Measurements from ENCODE around the gene COL4A5.
"Not testable (repeated sequence)": the region's sequence is repeated elsewhere in the genome, so short reads cannot be mapped to it uniquely, and the experiment has no call there.

The COL4A5 gene

GRCh38 chrX:108456971-108457477 lies 17.4 kb downstream of the COL4A5 start:
- no peak for DNase-seq (ENCODE audit: low spot score)

GRCh38 chrX:108464604-108465003 lies 25.0 kb downstream of the COL4A5 start:
- no peak for DNase-seq (ENCODE audit: low spot score)

DNA sequence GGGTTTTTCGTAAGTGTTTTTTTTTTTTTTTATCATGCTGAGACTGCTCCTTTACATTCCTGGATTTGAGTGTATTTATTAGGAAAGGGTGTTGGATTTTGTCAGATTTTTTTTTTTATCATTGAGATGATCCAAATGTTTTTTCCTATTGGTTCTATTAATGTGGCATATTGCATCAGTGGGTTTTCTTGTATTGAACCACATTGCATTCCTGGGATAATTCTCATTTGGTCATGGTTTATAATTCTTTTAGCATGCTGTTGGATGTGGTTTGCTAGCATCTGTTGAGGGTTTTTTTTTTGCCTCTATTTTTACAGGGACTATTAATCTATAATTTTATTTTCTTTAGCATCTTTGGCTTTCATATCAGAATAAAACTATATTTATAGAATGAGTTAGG lies 28.8 kb downstream of the COL4A5 start:
- DNase-seq (ENCODE audit: low spot score), result no peak

DNA sequence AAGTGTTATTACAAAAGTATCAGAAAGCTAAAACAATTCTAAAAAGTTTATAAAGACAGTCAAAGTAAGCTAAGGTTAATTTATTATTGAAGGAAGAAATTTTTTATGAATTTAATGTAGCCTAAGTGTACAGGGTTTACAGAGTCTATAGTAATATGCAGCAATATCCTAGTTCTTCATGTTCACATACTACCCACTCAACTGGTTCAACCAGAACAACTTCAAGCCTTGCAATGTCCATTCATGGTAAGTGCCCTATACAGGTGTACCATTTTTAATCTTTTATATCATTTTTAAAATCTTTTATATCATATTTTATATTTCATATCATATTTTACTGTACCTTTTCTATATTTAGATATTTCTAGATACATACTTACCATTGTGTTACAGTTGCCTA lies 34.3 kb downstream of the COL4A5 start:
- no peak for DNase-seq (ENCODE audit: low spot score)

DNA sequence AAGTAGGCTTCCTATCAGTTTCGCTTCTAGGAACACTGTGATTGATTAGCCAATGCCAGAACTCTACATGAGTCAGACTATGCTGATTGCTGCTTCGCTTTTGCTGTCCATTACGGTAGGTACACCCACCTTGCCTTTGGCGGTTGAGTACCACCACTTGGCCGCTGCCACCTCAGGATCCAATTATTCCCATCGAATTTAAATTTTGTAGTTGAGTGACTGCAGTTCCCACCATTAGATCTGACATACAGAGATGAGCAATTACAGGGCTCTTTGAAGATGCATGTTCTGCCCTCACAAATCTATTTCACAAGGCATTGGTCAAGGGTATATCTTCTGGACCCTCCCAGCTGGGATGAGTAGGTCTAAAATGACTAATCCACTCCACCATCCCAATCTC lies 41.9 kb downstream of the COL4A5 start:
- not testable (repeated sequence) for DNase-seq (ENCODE audit: low spot score)

- no peak for DNase-seq (ENCODE audit: low spot score)
Observed at GRCh38 chrX:108484251-108484650, 44.6 kb downstream of the COL4A5 start.

DNA sequence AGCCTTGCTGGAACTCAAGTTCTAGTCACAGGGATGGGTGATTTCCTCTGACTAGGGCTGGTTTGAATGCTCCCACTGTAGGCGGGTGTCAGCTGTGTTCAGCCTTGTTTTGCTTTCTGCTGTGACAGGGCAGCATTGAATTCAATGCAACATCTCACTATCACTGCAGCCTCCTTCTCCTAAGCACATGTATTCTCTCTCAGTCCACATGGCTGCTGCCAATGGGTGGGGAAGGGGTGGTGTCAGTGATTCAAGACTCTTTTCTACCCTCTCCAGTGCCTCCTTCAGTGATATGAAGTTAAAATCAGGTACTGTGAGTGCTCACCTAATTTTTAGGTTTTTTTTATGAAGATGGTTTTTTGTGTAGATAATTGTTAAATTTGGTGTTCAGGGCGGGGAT lies 46.3 kb downstream of the COL4A5 start:
- no peak for DNase-seq (ENCODE audit: low spot score)

- DNase-seq (ENCODE audit: low spot score), result no peak
Observed at GRCh38 chrX:108494406-108495090, 54.9 kb downstream of the COL4A5 start.

DNA sequence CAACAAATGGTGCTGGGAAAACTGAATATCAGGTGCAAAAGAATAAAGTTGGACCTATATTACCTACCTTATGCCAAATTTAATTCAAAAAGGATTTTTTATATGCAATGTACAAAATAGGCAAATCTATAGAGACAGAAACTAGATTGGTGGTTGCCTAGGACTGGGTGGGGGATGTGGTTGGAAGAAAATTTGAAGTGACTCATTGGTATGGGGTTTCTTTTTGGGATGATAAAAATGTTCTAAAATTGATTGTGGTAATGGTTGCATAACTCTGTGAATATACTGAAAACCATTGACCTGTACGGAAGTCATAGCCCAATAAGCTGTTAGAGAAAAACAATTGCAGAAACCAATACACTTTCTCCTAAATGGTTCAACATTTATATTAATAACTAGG lies 72.1 kb downstream of the COL4A5 start:
- no peak for DNase-seq (ENCODE audit: low spot score)

DNA sequence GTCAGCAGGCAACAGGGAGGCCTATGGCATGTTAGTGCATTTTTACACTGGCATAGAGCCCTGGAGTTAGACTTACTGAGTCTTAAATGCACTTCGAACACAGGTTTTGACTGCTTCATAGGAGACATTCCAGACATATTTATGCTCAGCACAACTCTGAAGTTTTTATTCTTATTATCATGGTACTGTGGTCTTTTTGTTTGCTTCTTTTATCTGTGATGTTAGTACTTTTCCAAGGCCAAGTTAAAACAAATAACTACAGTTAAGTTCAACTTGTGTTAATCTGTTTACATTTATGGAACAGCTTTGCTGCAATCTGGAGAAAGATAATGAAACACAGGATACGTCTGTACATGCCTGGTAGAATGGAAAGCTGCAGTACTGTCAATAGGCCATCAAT lies 76.5 kb downstream of the COL4A5 start:
- DNase-seq (ENCODE audit: low spot score), result no peak

- DNase-seq (ENCODE audit: low spot score), result no peak
Observed at GRCh38 chrX:108527724-108528123, 88.1 kb downstream of the COL4A5 start.

GRCh38 chrX:108537005-108537404 lies 97.4 kb downstream of the COL4A5 start:
- peak; percentile 68 for DNase-seq (ENCODE audit: low spot score)

- DNase-seq (ENCODE audit: low spot score), result no peak
Observed at GRCh38 chrX:108541286-108541685, 101.6 kb downstream of the COL4A5 start.

DNA sequence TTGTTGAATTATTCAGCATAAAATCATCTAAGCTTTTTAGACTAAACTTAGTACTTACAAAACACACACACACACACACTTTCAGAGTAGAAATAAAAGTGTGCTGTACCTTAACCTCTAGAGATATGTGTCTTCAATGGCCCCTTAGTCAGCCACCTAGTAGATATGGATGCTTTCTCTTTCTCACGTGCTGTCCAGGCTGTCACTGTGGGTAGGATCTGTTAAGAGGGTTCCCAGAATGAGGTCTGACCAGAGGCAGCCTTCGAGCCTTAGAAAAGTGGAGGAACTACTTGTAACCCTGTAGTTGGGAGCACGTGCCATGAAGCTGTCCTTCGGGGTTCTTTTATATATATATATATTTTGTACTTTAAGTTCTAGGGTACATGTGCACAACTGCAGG lies 117.9 kb downstream of the COL4A5 start:
- no peak for DNase-seq (ENCODE audit: low spot score)

GRCh38 chrX:108558217-108558616 lies 118.6 kb downstream of the COL4A5 start:
- DNase-seq (ENCODE audit: low spot score), result no peak

DNA sequence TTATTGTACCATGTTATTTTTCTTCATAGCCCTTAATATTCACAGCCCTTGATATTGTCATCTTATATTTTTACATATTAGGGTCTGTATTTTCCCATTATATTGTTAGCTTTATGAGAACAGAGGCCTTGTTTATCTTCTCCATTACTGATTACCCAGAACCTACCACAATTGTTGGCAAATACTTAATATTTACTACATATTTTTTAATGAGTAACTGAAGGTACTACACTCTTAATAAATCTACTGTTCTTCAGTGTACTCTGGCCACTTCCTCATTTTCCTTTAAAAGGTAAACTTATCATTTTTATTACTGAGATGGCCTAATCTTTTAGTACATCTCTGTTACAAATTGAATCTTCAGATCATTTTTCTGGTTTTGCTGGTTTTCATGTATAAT lies 133.5 kb downstream of the COL4A5 start:
- no peak for DNase-seq (ENCODE audit: low spot score)

DNA sequence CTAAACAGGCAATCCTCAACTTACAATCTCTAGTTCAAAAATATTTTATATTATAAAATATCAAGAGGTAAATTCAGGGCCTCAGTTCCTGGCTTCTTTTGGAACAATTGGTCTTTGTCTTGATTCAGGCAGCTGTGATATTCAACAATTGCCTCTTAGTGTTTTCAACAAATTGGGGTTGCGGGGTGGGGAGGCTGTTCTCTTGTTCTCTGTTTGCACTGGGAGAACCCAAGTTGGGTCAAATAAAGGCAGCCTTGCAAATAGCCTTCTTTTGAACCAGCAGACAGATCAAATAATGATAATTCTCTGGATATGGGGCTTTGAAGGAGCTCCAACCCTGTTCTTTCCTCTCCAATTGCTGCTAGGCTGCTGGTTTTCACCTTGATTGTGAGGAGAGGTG lies 142.5 kb downstream of the COL4A5 start:
- no peak for DNase-seq (ENCODE audit: low spot score)

- peak; percentile 19 for DNase-seq (ENCODE audit: low spot score)
Observed at GRCh38 chrX:108584617-108585211, 145.1 kb downstream of the COL4A5 start.

DNA sequence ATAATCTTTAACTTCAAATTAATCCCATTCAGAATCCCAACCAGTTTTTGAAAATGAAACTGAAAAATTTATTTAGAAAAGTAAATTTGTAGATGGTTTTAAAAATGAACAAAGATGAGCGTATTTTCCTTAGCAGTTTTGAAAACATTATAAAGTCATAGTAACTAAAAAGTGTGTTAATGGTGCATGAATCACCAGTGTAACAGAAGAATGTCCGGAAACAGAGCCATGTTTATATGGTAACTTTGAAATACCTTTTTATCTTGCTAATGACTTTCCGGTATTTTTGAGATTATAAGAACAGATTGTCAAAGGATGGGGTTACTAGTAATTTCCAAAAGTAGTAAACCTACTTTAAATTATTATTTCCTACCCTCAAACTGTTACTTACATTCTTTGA lies 150.9 kb downstream of the COL4A5 start:
- DNase-seq (ENCODE audit: low spot score), result no peak

DNA sequence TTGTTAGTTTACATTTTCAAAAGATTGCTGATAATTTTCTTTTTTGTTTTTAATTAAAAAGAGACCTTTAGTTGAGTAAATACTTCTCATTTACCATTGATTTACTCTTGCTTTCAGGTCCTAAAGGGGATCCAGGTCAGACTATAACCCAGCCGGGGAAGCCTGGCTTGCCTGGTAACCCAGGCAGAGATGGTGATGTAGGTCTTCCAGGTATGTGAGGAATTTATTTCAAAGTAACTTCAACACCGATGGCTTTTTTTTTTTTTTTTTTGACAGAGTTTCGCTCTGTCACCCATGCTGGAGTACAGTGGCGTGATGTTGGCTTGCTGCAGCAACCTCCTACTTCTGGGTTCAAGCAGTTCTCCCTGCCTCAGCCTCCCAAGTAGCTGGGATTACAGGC lies 161.6 kb downstream of the COL4A5 start:
- no peak for DNase-seq (ENCODE audit: low spot score)

DNA sequence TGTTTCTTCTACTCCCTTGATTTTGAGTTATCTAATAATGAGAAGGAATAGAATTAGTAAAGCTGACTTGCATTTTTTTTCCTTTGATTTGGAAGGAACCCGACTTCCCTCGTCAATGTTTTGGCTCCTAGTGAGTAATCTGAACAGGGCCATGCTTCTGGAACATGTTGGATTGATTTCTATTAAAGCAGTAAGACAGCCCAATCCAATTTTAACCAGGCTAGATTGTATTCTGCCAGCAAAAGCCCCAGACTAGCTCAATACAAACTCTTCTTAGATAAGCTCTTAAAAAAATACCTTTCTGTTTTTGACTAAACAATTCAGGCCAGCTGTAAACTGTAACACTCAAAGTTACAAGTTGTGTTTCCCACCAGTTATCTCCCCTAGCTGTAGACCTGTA lies 170.5 kb downstream of the COL4A5 start:
- no peak for DNase-seq (ENCODE audit: low spot score)

DNA sequence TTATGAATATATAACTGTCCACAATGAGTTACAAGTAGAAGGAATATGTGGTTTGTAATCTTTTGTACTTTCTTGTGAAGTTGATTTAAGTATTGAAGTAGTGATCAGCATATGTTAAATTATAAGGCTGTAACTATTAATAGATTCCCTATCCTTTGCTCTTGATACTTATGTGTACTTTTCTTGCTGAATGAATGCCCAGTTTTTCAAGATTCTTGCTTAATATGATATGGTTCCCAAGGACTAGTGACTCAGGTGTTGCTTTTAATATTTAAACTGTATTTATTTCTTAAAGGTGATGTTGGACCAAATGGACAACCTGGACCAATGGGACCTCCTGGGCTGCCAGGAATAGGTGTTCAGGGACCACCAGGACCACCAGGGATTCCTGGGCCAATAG lies 175.0 kb downstream of the COL4A5 start:
- no peak for DNase-seq (ENCODE audit: low spot score)

DNA sequence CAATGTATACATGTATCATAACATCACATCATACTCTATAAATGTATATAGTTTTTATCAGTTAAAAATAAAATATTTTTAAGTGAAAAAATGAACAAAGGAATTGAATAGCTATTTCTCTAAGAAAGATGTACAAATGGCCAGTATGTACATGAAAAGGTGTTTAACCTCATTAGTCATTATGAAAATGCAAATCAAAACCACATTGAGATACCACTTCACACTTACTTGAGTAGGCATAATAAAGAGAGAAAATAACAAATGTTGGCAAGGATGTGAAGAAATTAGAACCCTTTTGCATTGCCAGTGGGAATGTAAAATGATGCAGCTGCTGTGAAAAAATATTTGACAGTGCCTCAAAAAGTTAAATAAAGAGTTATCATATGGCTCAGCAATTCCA lies 201.2 kb downstream of the COL4A5 start:
- no peak for DNase-seq (ENCODE audit: low spot score)
